Uterus (tissue), 4 donors: ENCODE results near the gene CTRB1. TPM values are rescaled to one million over a fixed set of nuclear protein-coding genes. Genes with fewer than 3 reads are reported as not detected.

Experiments used
- DNase-seq, 2 donors: peaks; one replicate each; pipeline ENCODE4 v3.0.0-alpha.2; 2019 to 2020
- H3K27ac ChIP-seq, 2 donors: fragments of 200-600 bp; sonication (generic); 1 replicate in 1 of 2; 2 replicates in 1 of 2; pipeline ENCODE4 v1.5.1; 2016 to 2018
- H3K27me3 ChIP-seq, 2 donors: fragments of 200-600 bp; sonication (generic); one replicate each; pipeline ENCODE4 v1.5.1; 2018 to 2019; ENCODE audit warnings: control low read depth in 1 of 2
- H3K36me3 ChIP-seq, 2 donors: fragments of 200-600 bp; sonication (generic); one replicate each; pipeline ENCODE4 v1.5.1; 2019; ENCODE audit warnings: control low read depth in 1 of 2
- H3K4me1 ChIP-seq, 2 donors: fragments of 200-600 bp; sonication (generic); one replicate each; pipeline ENCODE4 v1.5.1; 2018 to 2019; ENCODE audit warnings: control low read depth in 1 of 2
- H3K4me3 ChIP-seq, 2 donors: fragments of 200-600 bp; sonication (generic); 1 replicate in 1 of 2; 2 replicates in 1 of 2; pipeline ENCODE4 v1.5.1; 2018 to 2019; ENCODE audit warnings: mild to moderate bottlenecking in 1 of 2
- H3K9me3 ChIP-seq, 2 donors: fragments of 200-600 bp; sonication (generic); one replicate each; pipeline ENCODE4 v1.5.1; 2019; ENCODE audit warnings: control low read depth in 1 of 2
- CTCF ChIP-seq, 4 experiments: fragments of 200-600 bp in 2 of 4; fragments of 450-650 bp in 2 of 4; sonication (generic) in 2 of 4; IDR thresholded peaks; one replicate each; pipeline ENCODE4 v1.5.1; 2016 to 2019; ENCODE audit warnings: antibody characterized with exemption in 4 of 4, mild to moderate bottlenecking in 2 of 4, moderate library complexity in 1 of 4
- POLR2A ChIP-seq, 2 donors: fragments of 450-650 bp; IDR thresholded peaks; one replicate each; pipeline ENCODE4 v1.6.1; 2016; ENCODE audit warnings: antibody characterized with exemption in 2 of 2, mild to moderate bottlenecking in 1 of 2, moderate library complexity in 1 of 2
- intact Hi-C: fragments of 100-400 bp; cut with DNase I; formaldehyde crosslinking; loops from one replicate; pipeline ENCODE4 v1.15.1; 2023; ENCODE audit warnings: low total_unique reads
- total RNA-seq, 4 donors: library from RNA; depleted of rRNA in 3 of 4; stranded (reverse); fragments of >200 nt in 3 of 4; gene quantifications; one replicate each; pipeline versions ENCODE4 v1.1.0 to v1.2.4, GENCODE V29; 2014 to 2023
- donor health status: DM: yes; HTN: yes; CAD: no.

Gene CTRB1
- total RNA-seq, 4 donors from 2014 or later, result not detected

GRCh38 chr16:75247249-75247648 lies 28.5 kb downstream of the CTRB1 start:
- peaks cover 18 to 70% of the 10 kb centered on the region in 2 donors for H3K4me1 ChIP-seq
- DNase-seq, result no peak
- H3K27ac ChIP-seq, result peak overlapping the region; percentile 97
- H3K36me3 ChIP-seq, result no peaks in the 10 kb centered on the region
- H3K9me3 ChIP-seq, result no peaks in the 10 kb centered on the region
- H3K4me3 ChIP-seq, result no peak overlapping the region
- TF ChIP-seq POLR2A (IDR thresholded peaks at IDR 0.05) (no peak), CTCF (IDR thresholded peaks at IDR 0.05) (no peak)
- no peaks in the 10 kb centered on the region for H3K27me3 ChIP-seq
- intact Hi-C loops, result no loop called here

DNA sequence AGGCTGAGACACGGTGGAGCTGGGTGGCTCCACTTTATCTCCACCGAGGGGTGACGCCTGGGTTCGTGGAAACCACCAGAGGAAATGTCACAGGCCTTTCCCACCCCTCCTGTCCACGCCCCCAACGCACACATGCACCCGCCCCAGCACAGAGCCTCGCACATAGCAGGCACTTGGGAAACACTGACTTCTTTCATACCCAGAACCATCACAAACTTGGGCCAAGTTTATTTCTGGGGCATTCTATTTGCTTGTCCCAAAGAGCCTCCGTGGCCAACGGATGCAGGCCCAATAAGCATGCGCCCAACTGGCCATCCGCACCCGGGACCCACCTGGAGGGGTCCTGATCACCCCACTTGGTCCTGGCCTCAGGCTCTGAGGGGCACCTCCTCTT lies 29.4 kb downstream of the CTRB1 start:
- intact Hi-C loops, result no loop called here
- Histone ChIP-seq H3K36me3 (no peaks in the 10 kb centered on the region), H3K4me3 (no peak overlapping the region), H3K27ac (peak overlapping the region; percentile 97), H3K27me3 (no peaks in the 10 kb centered on the region), H3K4me1 (peaks cover 27 to 79% of the 10 kb centered on the region in 2 donors), H3K9me3 (no peaks in the 10 kb centered on the region)
- TF ChIP-seq CTCF (IDR thresholded peaks at IDR 0.05) (no peak), POLR2A (IDR thresholded peaks at IDR 0.05) (no peak)
- no peak for DNase-seq

- no peak overlapping the region for H3K4me3 ChIP-seq
- intact Hi-C loops, result no loop called here
These were observed 30.0 kb downstream of the CTRB1 start for GRCh38 chr16:75248536-75249380.

DNA sequence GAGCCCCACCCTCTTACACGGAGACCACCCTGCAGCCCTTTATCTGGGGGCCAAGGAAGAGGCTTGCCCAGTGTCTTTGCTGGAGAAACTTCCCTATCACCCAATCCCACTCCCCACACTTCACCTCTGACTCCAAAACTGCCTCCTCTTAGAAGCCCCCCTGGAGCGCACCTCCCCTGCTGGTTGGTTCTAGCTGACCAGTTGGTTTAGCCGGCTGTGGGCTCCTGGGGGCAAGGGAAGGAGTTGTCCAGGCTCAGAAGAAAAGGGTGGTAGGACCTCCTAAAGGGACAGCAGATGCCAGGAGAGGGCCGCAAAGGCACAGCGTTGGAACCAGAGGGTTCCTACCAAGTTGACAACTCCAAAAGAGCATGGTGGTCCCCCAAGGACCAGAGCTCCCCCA lies 30.7 kb downstream of the CTRB1 start:
- DNase-seq, result no peak
- Histone ChIP-seq H3K27ac (peak overlapping the region; percentile 82 to 97), H3K27me3 (no peaks in the 10 kb centered on the region), H3K9me3 (no peaks in the 10 kb centered on the region), H3K4me1 (peaks cover 29 to 81% of the 10 kb centered on the region in 2 donors), H3K4me3 (no peak overlapping the region), H3K36me3 (no peaks in the 10 kb centered on the region)
- intact Hi-C loops, result no loop called here
- TF ChIP-seq CTCF (IDR thresholded peaks at IDR 0.05), result no peak
- TF ChIP-seq POLR2A (IDR thresholded peaks at IDR 0.05), result no peak

More at GRCh38 chr16:75248536-75249380, 30.0 kb downstream of the CTRB1 start:
- H3K4me1 ChIP-seq, result peaks cover 29 to 81% of the 10 kb centered on the region in 2 donors
- H3K27ac ChIP-seq, result peak overlapping the region; percentile 97
- no peak for DNase-seq
- TF ChIP-seq CTCF (IDR thresholded peaks at IDR 0.05) (no peak), POLR2A (IDR thresholded peaks at IDR 0.05) (no peak)
- H3K9me3 ChIP-seq, result no peaks in the 10 kb centered on the region
- no peaks in the 10 kb centered on the region for H3K27me3 ChIP-seq
- H3K36me3 ChIP-seq, result no peaks in the 10 kb centered on the region

DNA sequence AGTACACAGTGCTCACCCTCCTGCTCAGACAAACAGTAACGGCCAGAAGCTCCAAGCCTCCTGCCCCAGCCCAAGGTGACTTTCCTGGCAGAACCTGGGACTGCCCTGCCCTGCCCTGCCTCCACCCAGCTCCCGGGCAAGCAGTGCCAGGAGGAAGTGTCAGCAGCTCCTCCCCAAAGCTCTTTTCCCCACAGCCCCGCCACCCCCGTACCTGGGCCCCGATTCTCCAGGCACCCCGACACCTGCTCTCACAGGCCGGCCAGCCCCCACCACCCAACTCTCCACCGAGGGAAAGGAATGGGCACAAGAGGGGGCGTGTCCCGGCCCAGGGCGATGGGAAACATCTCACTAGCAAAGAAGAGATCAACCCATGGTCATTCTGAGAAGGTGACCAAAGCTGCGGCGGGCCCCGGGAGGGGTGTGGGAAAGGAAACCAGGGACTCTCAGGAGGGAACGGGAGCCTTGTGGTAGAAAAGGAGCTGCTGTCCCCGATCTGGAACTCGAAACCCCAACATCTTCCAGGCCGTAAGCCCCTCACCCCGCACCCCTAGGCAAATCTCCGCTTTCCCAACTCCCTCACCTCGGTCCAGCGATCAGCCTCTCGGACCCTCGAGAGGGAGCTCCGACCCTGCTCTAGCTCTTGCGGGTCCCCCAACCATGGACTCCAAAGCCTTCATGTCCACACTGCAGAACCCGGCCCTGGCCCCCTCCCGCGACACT lies 31.5 kb downstream of the CTRB1 start:
- intact Hi-C loops, result loop anchor here (5.0 kb wide), 1 partner anchor 137 kb away; no protein-coding TSS in a partner anchor
- peak overlapping the region; percentile 40 to 65 for H3K4me3 ChIP-seq
- no peaks in the 10 kb centered on the region for H3K27me3 ChIP-seq
- H3K9me3 ChIP-seq, result no peaks in the 10 kb centered on the region
- no peak for TF ChIP-seq POLR2A (IDR thresholded peaks at IDR 0.05)
- TF ChIP-seq CTCF (IDR thresholded peaks at IDR 0.05), result no peak
- H3K4me1 ChIP-seq, result peaks cover 29 to 81% of the 10 kb centered on the region in 2 donors
- peak overlapping the region; percentile 82 to 97 for H3K27ac ChIP-seq
- H3K36me3 ChIP-seq, result no peaks in the 10 kb centered on the region
- DNase-seq, result peak in 1 of 2 donors; percentile 24
